Measurements from ENCODE around the gene KIF1B.
A peak's percentile ranks its signal among the peaks of the same experiment; 100 is the strongest.

The KIF1B gene, protein sequence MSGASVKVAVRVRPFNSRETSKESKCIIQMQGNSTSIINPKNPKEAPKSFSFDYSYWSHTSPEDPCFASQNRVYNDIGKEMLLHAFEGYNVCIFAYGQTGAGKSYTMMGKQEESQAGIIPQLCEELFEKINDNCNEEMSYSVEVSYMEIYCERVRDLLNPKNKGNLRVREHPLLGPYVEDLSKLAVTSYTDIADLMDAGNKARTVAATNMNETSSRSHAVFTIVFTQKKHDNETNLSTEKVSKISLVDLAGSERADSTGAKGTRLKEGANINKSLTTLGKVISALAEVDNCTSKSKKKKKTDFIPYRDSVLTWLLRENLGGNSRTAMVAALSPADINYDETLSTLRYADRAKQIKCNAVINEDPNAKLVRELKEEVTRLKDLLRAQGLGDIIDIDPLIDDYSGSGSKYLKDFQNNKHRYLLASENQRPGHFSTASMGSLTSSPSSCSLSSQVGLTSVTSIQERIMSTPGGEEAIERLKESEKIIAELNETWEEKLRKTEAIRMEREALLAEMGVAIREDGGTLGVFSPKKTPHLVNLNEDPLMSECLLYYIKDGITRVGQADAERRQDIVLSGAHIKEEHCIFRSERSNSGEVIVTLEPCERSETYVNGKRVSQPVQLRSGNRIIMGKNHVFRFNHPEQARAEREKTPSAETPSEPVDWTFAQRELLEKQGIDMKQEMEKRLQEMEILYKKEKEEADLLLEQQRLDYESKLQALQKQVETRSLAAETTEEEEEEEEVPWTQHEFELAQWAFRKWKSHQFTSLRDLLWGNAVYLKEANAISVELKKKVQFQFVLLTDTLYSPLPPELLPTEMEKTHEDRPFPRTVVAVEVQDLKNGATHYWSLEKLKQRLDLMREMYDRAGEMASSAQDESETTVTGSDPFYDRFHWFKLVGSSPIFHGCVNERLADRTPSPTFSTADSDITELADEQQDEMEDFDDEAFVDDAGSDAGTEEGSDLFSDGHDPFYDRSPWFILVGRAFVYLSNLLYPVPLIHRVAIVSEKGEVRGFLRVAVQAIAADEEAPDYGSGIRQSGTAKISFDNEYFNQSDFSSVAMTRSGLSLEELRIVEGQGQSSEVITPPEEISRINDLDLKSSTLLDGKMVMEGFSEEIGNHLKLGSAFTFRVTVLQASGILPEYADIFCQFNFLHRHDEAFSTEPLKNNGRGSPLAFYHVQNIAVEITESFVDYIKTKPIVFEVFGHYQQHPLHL (N-terminal part only)

DNA sequence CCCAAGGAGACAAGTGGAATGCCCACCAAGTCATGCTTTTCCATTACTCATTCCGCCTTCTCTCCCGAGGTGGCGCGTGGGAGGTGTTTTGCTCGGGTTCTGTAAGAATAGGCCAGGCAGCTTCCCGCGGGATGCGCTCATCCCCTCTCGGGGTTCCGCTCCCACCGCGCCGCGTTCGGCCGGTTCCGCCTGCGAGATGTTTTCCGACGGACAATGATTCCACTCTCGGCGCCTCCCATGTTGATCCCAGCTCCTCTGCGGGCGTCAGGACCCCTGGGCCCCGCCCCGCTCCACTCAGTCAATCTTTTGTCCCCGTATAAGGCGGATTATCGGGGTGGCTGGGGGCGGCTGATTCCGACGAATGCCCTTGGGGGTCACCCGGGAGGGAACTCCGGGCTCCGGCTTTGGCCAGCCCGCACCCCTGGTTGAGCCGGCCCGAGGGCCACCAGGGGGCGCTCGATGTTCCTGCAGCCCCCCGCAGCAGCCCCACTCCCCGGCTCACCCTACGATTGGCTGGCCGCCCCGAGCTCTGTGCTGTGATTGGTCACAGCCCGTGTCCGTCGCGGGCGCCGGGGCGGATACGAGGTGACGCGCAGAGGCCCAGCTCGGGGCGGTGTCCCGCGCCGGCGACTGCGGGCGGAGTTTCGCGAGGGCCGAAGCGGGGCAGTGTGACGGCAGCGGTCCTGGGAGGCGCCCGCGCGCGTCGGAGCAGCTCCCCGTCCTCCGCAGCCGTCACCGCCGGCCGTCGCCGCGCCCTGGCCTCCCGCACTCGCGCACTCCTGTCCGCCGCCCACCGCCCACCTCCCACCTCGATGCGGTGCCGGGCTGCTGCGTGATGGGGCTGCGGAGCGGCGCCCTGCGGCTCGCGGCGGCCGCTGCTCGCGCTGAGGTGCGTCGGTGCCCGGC, at the start of gene KIF1B:
Gene KIF1B (plus strand): TSS at position 666 of the 906 bp plus-strand sequence. CDS start 21,759 bp downstream, outside the sequence.
- DNase-seq (ENCODE audit: low read depth) = peak; percentile 92

DNA sequence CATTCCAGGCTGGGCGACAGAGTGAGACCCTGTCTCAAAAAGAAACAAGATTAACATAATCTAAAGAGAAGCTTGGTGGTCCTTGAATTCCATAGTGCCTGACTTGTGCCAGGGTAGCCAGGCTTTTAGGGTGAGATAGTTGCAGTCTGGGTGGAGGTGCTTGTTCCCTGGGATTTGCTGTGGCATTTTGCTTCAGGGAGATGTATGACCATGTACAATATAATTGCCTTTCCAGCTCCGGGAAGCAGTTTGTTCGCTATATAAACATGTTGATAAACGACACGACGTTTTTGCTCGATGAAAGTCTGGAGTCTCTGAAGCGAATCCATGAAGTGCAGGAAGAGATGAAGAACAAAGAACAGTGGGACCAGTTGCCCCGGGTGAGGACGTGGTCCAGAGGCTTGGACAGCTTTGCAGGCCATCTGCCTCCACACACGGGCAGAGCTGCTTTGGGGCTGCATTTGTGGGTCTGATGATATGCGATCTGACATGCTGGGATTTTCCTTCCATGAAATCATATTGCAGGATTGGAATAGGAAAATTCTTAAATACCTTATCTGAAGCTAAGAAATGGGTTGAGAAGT, 49.4 kb upstream of the KIF1B start:
- no peak for DNase-seq (ENCODE audit: low read depth)

GRCh38 chr1:10161541-10162290, 48.7 kb upstream of the KIF1B start:
- DNase-seq (ENCODE audit: low read depth) = no peak

DNA sequence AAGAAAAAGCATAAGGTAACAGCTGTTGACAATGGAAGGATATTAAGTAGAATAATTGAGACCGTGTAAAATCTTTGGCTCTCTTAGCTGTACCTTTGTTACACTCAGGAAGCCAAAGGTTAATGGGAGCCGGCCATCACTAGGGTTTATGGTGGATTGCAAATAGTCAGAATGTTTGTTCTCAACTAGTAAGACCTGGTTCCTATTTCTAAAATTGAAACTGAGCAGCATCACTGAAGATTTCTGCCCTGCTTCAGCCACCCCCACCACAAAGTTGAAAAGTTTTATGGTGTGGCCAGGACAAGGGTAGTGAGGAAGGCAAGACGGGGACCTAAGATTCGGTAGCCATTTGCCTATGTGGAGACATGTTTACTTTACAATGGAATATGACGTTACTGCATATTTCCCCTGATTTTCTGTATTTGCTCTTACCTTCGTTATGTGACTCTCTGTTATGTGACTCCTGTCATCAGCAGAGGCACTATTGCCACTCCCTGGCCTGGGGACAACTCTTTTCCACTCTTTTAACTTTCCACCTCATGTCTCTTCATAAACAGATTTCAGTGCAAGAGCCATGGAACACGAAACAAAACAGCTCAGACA, 41.4 kb upstream of the KIF1B start:
- DNase-seq (ENCODE audit: low read depth) = no peak

GRCh38 chr1:10170239-10170574, 40.2 kb upstream of the KIF1B start:
- no peak for DNase-seq (ENCODE audit: low read depth)

- DNase-seq (ENCODE audit: low read depth) = no peak
Measured at GRCh38 chr1:10171105-10171767, 39.1 kb upstream of the KIF1B start.

- DNase-seq (ENCODE audit: low read depth) = no peak
Measured at GRCh38 chr1:10171995-10172669, 38.2 kb upstream of the KIF1B start.

- no peak for DNase-seq (ENCODE audit: low read depth)
Measured at GRCh38 chr1:10173582-10173981, 36.8 kb upstream of the KIF1B start.

DNA sequence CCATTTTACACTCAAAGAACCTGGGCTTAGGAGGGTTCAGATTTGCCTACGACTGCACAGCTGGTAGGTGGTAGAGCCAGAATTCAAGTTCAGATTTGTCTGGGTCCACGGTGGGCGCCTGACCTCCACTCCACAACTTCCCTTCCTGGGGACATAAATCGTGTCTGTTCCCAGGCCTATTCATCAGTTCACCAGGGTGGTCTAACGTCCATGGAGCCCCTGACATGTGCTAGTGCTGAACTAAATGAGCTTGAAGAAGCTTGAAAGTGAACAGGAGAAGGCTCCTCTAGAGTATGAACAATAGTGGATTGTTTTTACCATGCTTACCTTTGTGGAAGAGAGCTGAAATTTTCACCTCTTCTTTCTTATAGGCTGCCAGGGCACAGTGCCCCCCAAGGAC, 32.5 kb upstream of the KIF1B start:
- no peak for DNase-seq (ENCODE audit: low read depth)

- DNase-seq (ENCODE audit: low read depth) = no peak
Measured at GRCh38 chr1:10178597-10179405, 31.6 kb upstream of the KIF1B start.

DNA sequence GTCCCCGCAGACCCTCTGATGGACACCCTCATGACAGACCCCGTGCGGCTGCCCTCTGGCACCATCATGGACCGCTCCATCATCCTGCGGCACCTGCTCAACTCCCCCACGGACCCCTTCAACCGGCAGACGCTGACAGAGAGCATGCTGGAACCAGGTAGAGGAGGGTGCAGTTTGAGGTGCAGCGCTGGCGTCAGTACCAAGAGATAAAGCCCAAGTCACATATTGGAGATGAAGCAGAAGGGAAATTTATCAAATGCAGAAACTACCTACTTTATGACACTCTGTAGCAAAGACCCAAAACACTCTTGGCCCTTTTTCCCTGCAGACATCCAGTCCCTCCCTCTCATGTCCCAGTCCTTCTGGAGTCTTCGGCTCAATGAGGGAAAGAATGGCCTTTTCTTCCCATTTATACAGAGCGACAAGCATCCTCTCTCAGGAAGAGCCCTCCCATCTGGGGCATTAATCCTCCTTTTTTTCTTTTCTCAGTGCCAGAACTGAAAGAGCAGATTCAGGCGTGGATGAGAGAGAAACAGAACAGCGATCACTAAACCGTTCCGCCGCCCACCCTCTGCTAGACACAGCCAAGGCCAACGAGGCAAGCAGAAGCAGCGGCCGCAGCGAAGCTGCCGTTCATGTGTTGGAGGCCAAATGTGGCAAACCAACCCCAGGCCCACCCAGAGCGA, 30.8 kb upstream of the KIF1B start:
- DNase-seq (ENCODE audit: low read depth) = no peak

GRCh38 chr1:10181154-10181553, 29.2 kb upstream of the KIF1B start:
- DNase-seq (ENCODE audit: low read depth) = no peak

GRCh38 chr1:10185759-10186158, 24.6 kb upstream of the KIF1B start:
- no peak for DNase-seq (ENCODE audit: low read depth)

GRCh38 chr1:10186331-10187025, 23.9 kb upstream of the KIF1B start:
- DNase-seq (ENCODE audit: low read depth) = no peak

GRCh38 chr1:10187026-10187334, 23.4 kb upstream of the KIF1B start:
- DNase-seq (ENCODE audit: low read depth) = no peak

- no peak for DNase-seq (ENCODE audit: low read depth)
Measured at GRCh38 chr1:10188133-10188650, 22.2 kb upstream of the KIF1B start.

DNA sequence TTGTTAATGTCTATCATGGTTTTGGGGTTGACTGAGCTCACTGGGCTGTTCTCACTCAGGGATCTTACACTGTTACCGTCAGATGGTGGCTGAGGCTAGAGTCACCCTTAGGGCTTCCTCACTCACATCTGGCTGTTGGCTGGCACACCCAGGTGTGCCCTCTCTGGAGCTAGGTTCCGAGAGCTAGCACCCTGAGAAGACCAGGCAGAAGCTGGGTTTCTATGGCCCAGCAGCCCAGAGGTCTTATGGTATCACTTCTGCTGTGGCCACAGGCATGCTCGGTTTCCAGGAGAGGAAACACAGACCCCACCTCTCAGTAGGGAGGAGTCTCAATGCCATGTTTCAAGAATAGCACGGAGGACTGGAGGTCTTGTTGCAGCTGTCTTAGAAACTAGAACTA, 20.7 kb upstream of the KIF1B start:
- DNase-seq (ENCODE audit: low read depth) = no peak
